ENCODE data around the gene TRIM56.

TRIM56 gene

DNA sequence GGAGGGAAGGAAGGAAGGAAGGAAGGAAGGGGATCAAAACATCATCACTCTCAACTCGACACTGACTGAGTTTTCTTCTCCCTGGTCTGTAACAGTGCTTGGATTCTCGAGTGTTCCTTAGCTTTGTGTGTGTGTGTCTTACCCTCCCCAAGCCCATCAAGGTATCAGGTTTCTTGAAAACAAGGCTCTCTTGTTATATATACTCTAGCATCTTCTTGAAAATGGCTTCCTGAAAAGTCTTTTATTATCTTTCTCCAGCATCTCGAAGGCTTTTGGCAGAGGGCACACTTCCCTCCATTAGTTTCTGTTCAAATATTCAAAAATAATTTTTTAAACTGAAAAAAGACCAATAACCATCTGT is 55.0 kb downstream of the TRIM56 start:
- DNase-seq = no peak
- H3K4me2 ChIP-seq (ENCODE audit: low read depth, low read length) = no peak overlapping the region

DNA sequence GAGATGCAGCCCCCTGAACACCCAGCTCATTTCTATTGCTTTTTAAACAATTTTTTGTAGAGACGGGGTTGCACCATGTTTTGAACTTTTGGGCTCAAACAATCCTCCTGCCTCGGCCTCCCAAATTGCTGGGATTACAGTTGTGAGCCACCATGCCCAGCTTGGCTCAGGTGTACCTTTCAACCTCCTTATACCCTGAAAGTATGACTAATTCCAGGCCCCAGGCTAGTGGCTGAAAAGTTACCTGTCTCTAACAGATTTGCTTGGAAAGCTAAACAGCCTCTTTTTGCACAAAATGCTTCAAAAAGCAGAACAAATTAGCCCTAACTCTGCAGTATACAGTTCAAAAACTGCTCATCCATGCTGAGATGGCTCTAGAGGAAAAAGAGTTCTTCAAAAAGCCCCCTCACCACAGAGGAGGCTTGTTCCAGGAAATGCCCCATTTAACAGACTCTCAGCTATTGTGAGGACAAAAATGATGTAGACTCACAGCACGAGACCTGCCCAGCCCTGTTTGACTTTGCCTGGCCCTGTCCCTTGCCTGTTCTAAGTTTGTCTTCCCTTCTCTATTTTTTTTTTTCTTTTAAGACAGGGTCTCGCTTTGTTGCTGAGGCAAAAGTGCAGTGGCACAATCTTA is 55.6 kb downstream of the TRIM56 start:
- TF ChIP-seq EZH2phosphoT487 (IDR thresholded peaks at IDR 0.05; ENCODE audit: low read length) (no peak), EZH2 (optimal IDR thresholded peaks at IDR 0.05; ENCODE audit: low read depth, low read length) (no peak)
- TF ChIP-seq, protein P1, sequence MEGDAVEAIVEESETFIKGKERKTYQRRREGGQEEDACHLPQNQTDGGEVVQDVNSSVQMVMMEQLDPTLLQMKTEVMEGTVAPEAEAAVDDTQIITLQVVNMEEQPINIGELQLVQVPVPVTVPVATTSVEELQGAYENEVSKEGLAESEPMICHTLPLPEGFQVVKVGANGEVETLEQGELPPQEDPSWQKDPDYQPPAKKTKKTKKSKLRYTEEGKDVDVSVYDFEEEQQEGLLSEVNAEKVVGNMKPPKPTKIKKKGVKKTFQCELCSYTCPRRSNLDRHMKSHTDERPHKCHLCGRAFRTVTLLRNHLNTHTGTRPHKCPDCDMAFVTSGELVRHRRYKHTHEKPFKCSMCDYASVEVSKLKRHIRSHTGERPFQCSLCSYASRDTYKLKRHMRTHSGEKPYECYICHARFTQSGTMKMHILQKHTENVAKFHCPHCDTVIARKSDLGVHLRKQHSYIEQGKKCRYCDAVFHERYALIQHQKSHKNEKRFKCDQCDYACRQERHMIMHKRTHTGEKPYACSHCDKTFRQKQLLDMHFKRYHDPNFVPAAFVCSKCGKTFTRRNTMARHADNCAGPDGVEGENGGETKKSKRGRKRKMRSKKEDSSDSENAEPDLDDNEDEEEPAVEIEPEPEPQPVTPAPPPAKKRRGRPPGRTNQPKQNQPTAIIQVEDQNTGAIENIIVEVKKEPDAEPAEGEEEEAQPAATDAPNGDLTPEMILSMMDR (IDR thresholded peaks at IDR 0.05; ENCODE audit: low read length) = no peak
- Histone ChIP-seq H3K4me1 (ENCODE audit: low read length) (peaks cover 6% of the 10 kb centered on the region; the same call in 1 of the 2 replicates), H3K36me3 (replicated peaks; ENCODE audit: insufficient read depth, low read length) (no peaks in the 10 kb centered on the region), H3K4me3 (ENCODE audit: low read length) (no peak overlapping the region), H3K27ac (ENCODE audit: low read length) (no peak overlapping the region), H2AFZ (ENCODE audit: low read length) (no peak overlapping the region), H4K20me1 (ENCODE audit: insufficient read depth, low read length) (no peaks in the 10 kb centered on the region), H3K9me2 (replicated peaks; ENCODE audit: insufficient read depth, low read length) (no peaks in the 10 kb centered on the region), H3F3A (ENCODE audit: insufficient read depth, low read length) (no peaks in the 10 kb centered on the region), H3K79me2 (ENCODE audit: low read length) (no peaks in the 10 kb centered on the region), H3K9ac (ENCODE audit: low read length) (no peak overlapping the region), H3K4me2 (ENCODE audit: low read depth, low read length) (no peak overlapping the region), H3K27me3 (replicated peaks; ENCODE audit: insufficient read depth, low read length) (peaks cover 66% of the 10 kb centered on the region), H3K9me3 (replicated peaks; ENCODE audit: insufficient read depth, low read length) (no peaks in the 10 kb centered on the region)
- DNase-seq = no peak

More for the DNA sequence above, 55.0 kb downstream of the TRIM56 start:
- H3F3A ChIP-seq (ENCODE audit: insufficient read depth, low read length) = no peaks in the 10 kb centered on the region
- H3K4me1 ChIP-seq (ENCODE audit: low read length) = peaks cover 6% of the 10 kb centered on the region; the same call in 1 of the 2 replicates
- no peaks in the 10 kb centered on the region for H3K9me3 ChIP-seq (replicated peaks; ENCODE audit: insufficient read depth, low read length)
- H3K27ac ChIP-seq (ENCODE audit: low read length) = no peak overlapping the region
- H3K27me3 ChIP-seq (replicated peaks; ENCODE audit: insufficient read depth, low read length) = peaks cover 66% of the 10 kb centered on the region
- no peaks in the 10 kb centered on the region for H4K20me1 ChIP-seq (ENCODE audit: insufficient read depth, low read length)
- H3K9ac ChIP-seq (ENCODE audit: low read length) = no peak overlapping the region
- TF ChIP-seq, protein P1 (IDR thresholded peaks at IDR 0.05; ENCODE audit: low read length) = no peak
- no peak for TF ChIP-seq EZH2phosphoT487 (IDR thresholded peaks at IDR 0.05; ENCODE audit: low read length)
- no peak for TF ChIP-seq EZH2 (optimal IDR thresholded peaks at IDR 0.05; ENCODE audit: low read depth, low read length)
- no peak overlapping the region for H3K4me3 ChIP-seq (ENCODE audit: low read length)
- no peaks in the 10 kb centered on the region for H3K79me2 ChIP-seq (ENCODE audit: low read length)
- H3K36me3 ChIP-seq (replicated peaks; ENCODE audit: insufficient read depth, low read length) = no peaks in the 10 kb centered on the region
- no peaks in the 10 kb centered on the region for H3K9me2 ChIP-seq (replicated peaks; ENCODE audit: insufficient read depth, low read length)
- H2AFZ ChIP-seq (ENCODE audit: low read length) = no peak overlapping the region
